ENCODE data around the gene ZNF385B.

ZNF385B gene

GRCh38 chr2:179446476-179447141 is 414.8 kb downstream of the ZNF385B start:
- TF ChIP-seq NFIC (IDR thresholded peaks at IDR 0.05) (no peak), FOXM1 (IDR thresholded peaks at IDR 0.05; ENCODE audit: borderline replicate concordance, low read depth) (no peak), TEAD4 (IDR thresholded peaks at IDR 0.05) (no peak), TCF12 (IDR thresholded peaks at IDR 0.05; ENCODE audit: low read depth) (no peak), REST (IDR thresholded peaks at IDR 0.05; ENCODE audit: low read depth) (no peak), EGR1 (IDR thresholded peaks at IDR 0.05) (no peak)

- TF ChIP-seq USF1 (IDR thresholded peaks at IDR 0.05) (no peak), CEBPB (IDR thresholded peaks at IDR 0.05) (no peak), YY1 (IDR thresholded peaks at IDR 0.05; ENCODE audit: low read depth) (no peak), EGR1 (IDR thresholded peaks at IDR 0.05) (no peak), TCF12 (IDR thresholded peaks at IDR 0.05; ENCODE audit: low read depth) (no peak), RAD21 (IDR thresholded peaks at IDR 0.05; ENCODE audit: low read depth) (no peak), ZBTB7A (IDR thresholded peaks at IDR 0.05; ENCODE audit: low read depth) (no peak), TEAD4 (IDR thresholded peaks at IDR 0.05) (no peak), NFIC (IDR thresholded peaks at IDR 0.05) (no peak), CREB1 (IDR thresholded peaks at IDR 0.05; ENCODE audit: low read depth) (no peak), FOXM1 (IDR thresholded peaks at IDR 0.05; ENCODE audit: borderline replicate concordance, low read depth) (no peak), EP300 (IDR thresholded peaks at IDR 0.05; ENCODE audit: borderline replicate concordance) (no peak), TAF1 (IDR thresholded peaks at IDR 0.05; ENCODE audit: low read depth) (no peak)
- TF ChIP-seq, protein P1, sequence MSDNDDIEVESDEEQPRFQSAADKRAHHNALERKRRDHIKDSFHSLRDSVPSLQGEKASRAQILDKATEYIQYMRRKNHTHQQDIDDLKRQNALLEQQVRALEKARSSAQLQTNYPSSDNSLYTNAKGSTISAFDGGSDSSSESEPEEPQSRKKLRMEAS (IDR thresholded peaks at IDR 0.05): no peak
Measured at GRCh38 chr2:179444056-179444455, 417.4 kb downstream of the ZNF385B start.

DNA sequence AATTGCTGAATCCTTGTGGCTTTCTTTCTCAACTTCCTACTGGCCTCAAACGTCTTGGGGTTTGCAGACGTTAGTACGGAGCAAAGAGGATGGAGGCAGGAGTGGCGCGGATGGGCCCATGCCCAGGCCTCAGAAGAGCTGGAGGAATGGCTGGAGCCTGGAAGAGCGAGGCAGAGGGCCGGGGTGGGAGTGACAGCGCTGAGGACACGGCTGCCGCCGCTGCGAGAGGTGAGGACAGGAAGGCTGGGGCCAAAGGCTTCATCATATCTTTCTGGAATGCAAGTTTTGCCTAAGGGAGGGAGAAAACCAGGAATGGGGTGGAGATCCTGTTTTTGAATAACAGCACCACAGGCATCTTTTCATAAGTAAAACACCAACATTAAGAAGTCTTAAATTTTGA is 418.2 kb downstream of the ZNF385B start:
- TF ChIP-seq ZBTB7A (IDR thresholded peaks at IDR 0.05; ENCODE audit: low read depth) (no peak), EP300 (IDR thresholded peaks at IDR 0.05; ENCODE audit: borderline replicate concordance) (no peak), REST (IDR thresholded peaks at IDR 0.05; ENCODE audit: low read depth) (no peak), TEAD4 (IDR thresholded peaks at IDR 0.05) (no peak), TAF1 (IDR thresholded peaks at IDR 0.05; ENCODE audit: low read depth) (no peak), RAD21 (IDR thresholded peaks at IDR 0.05; ENCODE audit: low read depth) (no peak), CREB1 (IDR thresholded peaks at IDR 0.05; ENCODE audit: low read depth) (no peak), EGR1 (IDR thresholded peaks at IDR 0.05) (no peak), USF1 (IDR thresholded peaks at IDR 0.05) (no peak), YY1 (IDR thresholded peaks at IDR 0.05; ENCODE audit: low read depth) (no peak), CEBPB (IDR thresholded peaks at IDR 0.05) (no peak), FOXM1 (IDR thresholded peaks at IDR 0.05; ENCODE audit: borderline replicate concordance, low read depth) (no peak), TCF12 (IDR thresholded peaks at IDR 0.05; ENCODE audit: low read depth) (no peak), NFIC (IDR thresholded peaks at IDR 0.05) (no peak)
- TF ChIP-seq, protein P1 (IDR thresholded peaks at IDR 0.05): no peak

- TF ChIP-seq RAD21 (IDR thresholded peaks at IDR 0.05; ENCODE audit: low read depth) (no peak), EGR1 (IDR thresholded peaks at IDR 0.05) (no peak), CREB1 (IDR thresholded peaks at IDR 0.05; ENCODE audit: low read depth) (no peak), TCF12 (IDR thresholded peaks at IDR 0.05; ENCODE audit: low read depth) (no peak), EP300 (IDR thresholded peaks at IDR 0.05; ENCODE audit: borderline replicate concordance) (no peak), REST (IDR thresholded peaks at IDR 0.05; ENCODE audit: low read depth) (no peak), FOXM1 (IDR thresholded peaks at IDR 0.05; ENCODE audit: borderline replicate concordance, low read depth) (no peak), NFIC (IDR thresholded peaks at IDR 0.05) (no peak), ZBTB7A (IDR thresholded peaks at IDR 0.05; ENCODE audit: low read depth) (no peak), YY1 (IDR thresholded peaks at IDR 0.05; ENCODE audit: low read depth) (no peak), TAF1 (IDR thresholded peaks at IDR 0.05; ENCODE audit: low read depth) (no peak), TEAD4 (IDR thresholded peaks at IDR 0.05) (no peak), USF1 (IDR thresholded peaks at IDR 0.05) (no peak), CEBPB (IDR thresholded peaks at IDR 0.05) (no peak)
- TF ChIP-seq, protein P1 (IDR thresholded peaks at IDR 0.05): no peak
Measured at GRCh38 chr2:179442206-179442605, 419.2 kb downstream of the ZNF385B start.

All from Ishikawa (cell line).